BJ (cell line): ENCODE results near the gene GUCA2B. TPM values are rescaled to one million over a fixed set of nuclear protein-coding genes. Genes with fewer than 3 reads are reported as not detected.

ENCODE experiments used
- CTCF ChIA-PET: fragments of 350-600 bp; formaldehyde crosslinking; extraction: SDS; loops from one replicate; lab custom pipeline; 2021; ENCODE audit warnings: antibody characterized with exemption, inconsistent platforms; lab: Yijun Ruan, JAX
- POLR2A ChIA-PET: fragments of 300-600 bp; sonication (Branson Sonifier 250); formaldehyde crosslinking; extraction: SDS; loops from one replicate; lab custom pipeline; 2021; ENCODE audit warnings: antibody characterized with exemption; lab: Charles Lee
- DNase-seq: peaks from one replicate; pipeline ENCODE4 v3.0.0-alpha.2; 2011; ENCODE audit warnings: low read depth
- H3K27me3 ChIP-seq: 2 replicates; pipeline ENCODE4 v1.6.0; 2011; ENCODE audit warnings: low read length; ENCODE audit not compliant: control insufficient read depth, insufficient read depth
- H3K36me3 ChIP-seq: 2 replicates; pipeline ENCODE4 v1.5.1; 2011; ENCODE audit warnings: low read length; ENCODE audit not compliant: control insufficient read depth, insufficient read depth
- H3K4me3 ChIP-seq: 2 replicates; pipeline ENCODE4 v1.5.1; 2011; ENCODE audit warnings: low read depth, mild to moderate bottlenecking, control low read depth, low read length
- CTCF ChIP-seq: IDR thresholded peaks from 2 replicates; pipeline ENCODE4 v1.5.1; 2011; ENCODE audit warnings: low read depth, mild to moderate bottlenecking, control low read depth, inconsistent platforms, low read length, moderate library complexity; ENCODE audit not compliant: insufficient read depth
- polyA plus RNA-seq: library from polyadenylated mRNA; depleted of rRNA; stranded (reverse); fragments of >200 nt; gene quantifications from 2 replicates; pipeline ENCODE4 v1.2.3, GENCODE V29; 2011

The GUCA2B gene
- polyA plus RNA-seq, 1 experiment, result not detected

DNA sequence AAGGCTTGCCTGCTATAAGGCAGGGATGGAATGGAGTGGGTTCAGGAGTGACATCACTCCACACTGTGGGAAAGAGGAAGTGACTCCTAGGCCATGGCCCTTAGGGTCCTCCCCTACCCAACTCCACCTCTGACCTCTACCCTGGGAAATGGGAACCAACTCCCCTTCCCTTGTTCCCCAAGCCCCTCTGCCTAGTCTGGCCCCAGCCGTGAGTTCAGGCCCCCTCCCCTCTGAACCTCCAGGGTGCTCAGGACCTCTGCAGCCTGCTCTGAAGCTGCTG lies 15.1 kb downstream of the GUCA2B start:
- no peaks in the 10 kb centered on the region for H3K27me3 ChIP-seq
- TF ChIP-seq CTCF, result no peak
- POLR2A ChIA-PET, result no interaction called here
- no peaks in the 10 kb centered on the region for H3K36me3 ChIP-seq
- DNase-seq, result no peak
- no peak overlapping the region for H3K4me3 ChIP-seq
- CTCF ChIA-PET, result no interaction called here

- POLR2A ChIA-PET, result no interaction called here
- DNase-seq, result no peak
- TF ChIP-seq CTCF, result no peak
These were observed 15.6 kb downstream of the GUCA2B start for GRCh38 chr1:42168763-42169162.

GRCh38 chr1:42170779-42171621 lies 17.8 kb downstream of the GUCA2B start:
- ChIA-PET CTCF (interaction anchor here (1.1 to 4.2 kb wide), 6 partner anchors 8 to 24 kb away, joined by 3 to 46 read pairs (median 5); no protein-coding TSS in a partner anchor), POLR2A (no interaction called here)
- H3K36me3 ChIP-seq, result no peaks in the 10 kb centered on the region
- TF ChIP-seq CTCF, result no peak
- H3K4me3 ChIP-seq, result no peak overlapping the region
- DNase-seq, result no peak
- H3K27me3 ChIP-seq, result no peaks in the 10 kb centered on the region

More at GRCh38 chr1:42168763-42169162, 15.6 kb downstream of the GUCA2B start:
- CTCF ChIA-PET, result interaction anchor here (0.9 kb wide), 1 partner anchor 189 kb away, joined by 3 read pairs; no protein-coding TSS in a partner anchor
- Histone ChIP-seq H3K36me3 (no peaks in the 10 kb centered on the region), H3K27me3 (no peaks in the 10 kb centered on the region), H3K4me3 (no peak overlapping the region)

DNA sequence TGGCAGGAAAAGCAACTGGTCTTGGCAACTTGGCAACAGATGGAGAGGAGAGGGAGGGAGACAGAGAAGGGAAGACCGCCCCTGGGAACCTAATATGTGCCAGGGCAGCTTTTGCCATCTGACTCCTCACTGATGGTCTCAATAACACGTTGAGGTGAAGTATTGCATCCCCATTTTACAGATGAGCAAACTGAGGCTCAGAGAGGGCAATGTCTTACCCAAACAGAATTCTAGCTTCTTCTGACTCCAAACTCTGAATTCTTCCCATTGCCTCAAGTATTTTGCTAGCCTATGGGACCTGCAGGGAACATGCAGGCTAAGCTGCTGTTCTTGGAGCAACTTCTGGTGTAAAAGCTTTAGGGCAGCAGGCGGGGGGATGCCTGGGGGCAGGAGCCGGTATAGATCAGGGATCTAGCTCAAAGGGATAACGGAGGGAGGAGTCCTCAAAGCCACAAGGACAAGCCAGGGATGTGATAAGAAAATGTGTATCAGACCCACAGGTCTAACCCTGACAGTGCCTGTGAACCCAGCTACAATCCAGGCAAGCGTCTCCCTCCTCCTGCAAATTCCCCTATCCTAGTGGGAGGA lies 18.6 kb downstream of the GUCA2B start:
- TF ChIP-seq CTCF, result no peak
- no peak for DNase-seq
- POLR2A ChIA-PET, result no interaction called here
- CTCF ChIA-PET, result interaction anchor here (1.2 to 4.2 kb wide), 9 partner anchors 9 to 401 kb away, joined by 3 to 46 read pairs (median 10); no protein-coding TSS in a partner anchor
- no peak overlapping the region for H3K4me3 ChIP-seq
- no peaks in the 10 kb centered on the region for H3K27me3 ChIP-seq
- no peaks in the 10 kb centered on the region for H3K36me3 ChIP-seq

GRCh38 chr1:42172381-42173133 lies 19.3 kb downstream of the GUCA2B start:
- no peaks in the 10 kb centered on the region for H3K36me3 ChIP-seq
- no peak for TF ChIP-seq CTCF
- H3K4me3 ChIP-seq, result no peak overlapping the region
- no peaks in the 10 kb centered on the region for H3K27me3 ChIP-seq
- DNase-seq, result no peak
- ChIA-PET CTCF (interaction anchor here (0.8 to 4.2 kb wide), 34 partner anchors 9 to 599 kb away, joined by 3 to 46 read pairs (median 5); partner anchors contain the start of genes C1orf50, CCDC30, FOXJ3 and GUCA2A), POLR2A (no interaction called here)
